ENCODE results near the gene STARD10. TPM values are rescaled to one million over a fixed set of nuclear protein-coding genes. Genes with fewer than 3 reads are reported as not detected.

STARD10 gene
- total and polyA plus RNA-seq, 4 donors, result 70.5 to 328 (median 232) TPM

GRCh38 chr11:72815110-72815618, 21.3 kb upstream of the STARD10 start:
- peak overlapping the region in 1 of 2 donors; percentile 61 for H3K9ac ChIP-seq (ENCODE audit: low read depth in 1 of 2, low read length in 2 of 2)
- peak overlapping the region; percentile 45 to 81 (median 71) for H3K4me3 ChIP-seq (ENCODE audit: low read depth in 1 of 3, low read length in 3 of 3)
- H3K27me3 ChIP-seq (ENCODE audit: control insufficient read depth in 4 of 4, insufficient read depth in 4 of 4, low read length in 3 of 4), result no peaks in the 10 kb centered on the region
- H3K4me1 ChIP-seq (ENCODE audit: control insufficient read depth in 4 of 4, insufficient read depth in 4 of 4, low read length in 3 of 4), result peaks cover 6 to 28% (median 21%) of the 10 kb centered on the region in 4 donors
- peak overlapping the region; percentile 89 to 95 for H3K27ac ChIP-seq (ENCODE audit: low read depth in 1 of 2, low read length in 2 of 2)
- no peak for TF ChIP-seq JUND (IDR thresholded peaks at IDR 0.05)
- TF ChIP-seq NR2F2 (IDR thresholded peaks at IDR 0.05), result no peak
- peak; percentile 7 for TF ChIP-seq CTCF (IDR thresholded peaks at IDR 0.05; ENCODE audit: low read depth, low read length, missing input control)
- TF ChIP-seq GABPA (IDR thresholded peaks at IDR 0.05 in 1 of 2, conservative IDR thresholded peaks at IDR 0.05 in 1 of 2), result no peak
- no peak for DNase-seq (ENCODE audit: low spot score)
- no peaks in the 10 kb centered on the region for H3K9me3 ChIP-seq (ENCODE audit: control insufficient read depth in 4 of 4, low read length in 3 of 4)
- WGBS, result 33% methylated on average over 13 of the region's 13 CpGs
- peaks cover 0 to 17% (median 3%) of the 10 kb centered on the region in 4 donors for H3K36me3 ChIP-seq (ENCODE audit: control insufficient read depth in 4 of 4, insufficient read depth in 3 of 4, low read depth in 1 of 4, low read length in 3 of 4)

- Histone ChIP-seq H3K27me3 (ENCODE audit: control insufficient read depth in 4 of 4, insufficient read depth in 4 of 4, low read length in 3 of 4) (no peaks in the 10 kb centered on the region), H3K9me3 (ENCODE audit: control insufficient read depth in 4 of 4, low read length in 3 of 4) (no peaks in the 10 kb centered on the region), H3K4me1 (ENCODE audit: control insufficient read depth in 4 of 4, insufficient read depth in 4 of 4, low read length in 3 of 4) (peaks cover 6 to 28% (median 21%) of the 10 kb centered on the region in 4 donors), H3K4me3 (ENCODE audit: low read depth in 1 of 3, low read length in 3 of 3) (peak within 1 kb of the TSS; percentile 71 to 81 (median 74)), H3K27ac (ENCODE audit: low read depth in 1 of 2, low read length in 2 of 2) (peak within 1 kb of the TSS; percentile 89 to 95), H3K9ac (ENCODE audit: low read depth in 1 of 2, low read length in 2 of 2) (peak within 1 kb of the TSS; percentile 61 to 63), H3K36me3 (ENCODE audit: control insufficient read depth in 4 of 4, insufficient read depth in 3 of 4, low read depth in 1 of 4, low read length in 3 of 4) (peaks cover 0 to 17% (median 3%) of the 10 kb centered on the region in 4 donors)
- under 1% methylated on average over 75 of the region's 75 CpGs for WGBS
- TF ChIP-seq TAF1 (conservative IDR thresholded peaks at IDR 0.05) (no peak), REST (IDR thresholded peaks at IDR 0.05) (peak; percentile 10), JUND (IDR thresholded peaks at IDR 0.05) (no peak), HNF4G (IDR thresholded peaks at IDR 0.05) (no peak), ZBTB33 (IDR thresholded peaks at IDR 0.05) (no peak), CTCF (IDR thresholded peaks at IDR 0.05; ENCODE audit: low read depth, low read length, missing input control) (peak; percentile 31), SP1 (IDR thresholded peaks at IDR 0.05) (no peak), YY1 (IDR thresholded peaks at IDR 0.05) (peak; percentile 66)
- no peak for DNase-seq (ENCODE audit: low spot score)
These were observed 20.7 kb upstream of the STARD10 start, which contains the start of gene ATG16L2 for GRCh38 chr11:72814286-72815109. Gene ATG16L2, plus strand, starts transcription at chr11:72814411. Its CDS starts 35 bp downstream, at chr11:72814446.
